ENCODE results near the gene TMED4.
"Not testable (repeated sequence)": the region's sequence is repeated elsewhere in the genome, so short reads cannot be mapped to it uniquely, and the experiment has no call there.

TMED4 gene

GRCh38 chr7:44607141-44608068, 25.4 kb upstream of the TMED4 start:
- DNase-seq: no peak

DNA sequence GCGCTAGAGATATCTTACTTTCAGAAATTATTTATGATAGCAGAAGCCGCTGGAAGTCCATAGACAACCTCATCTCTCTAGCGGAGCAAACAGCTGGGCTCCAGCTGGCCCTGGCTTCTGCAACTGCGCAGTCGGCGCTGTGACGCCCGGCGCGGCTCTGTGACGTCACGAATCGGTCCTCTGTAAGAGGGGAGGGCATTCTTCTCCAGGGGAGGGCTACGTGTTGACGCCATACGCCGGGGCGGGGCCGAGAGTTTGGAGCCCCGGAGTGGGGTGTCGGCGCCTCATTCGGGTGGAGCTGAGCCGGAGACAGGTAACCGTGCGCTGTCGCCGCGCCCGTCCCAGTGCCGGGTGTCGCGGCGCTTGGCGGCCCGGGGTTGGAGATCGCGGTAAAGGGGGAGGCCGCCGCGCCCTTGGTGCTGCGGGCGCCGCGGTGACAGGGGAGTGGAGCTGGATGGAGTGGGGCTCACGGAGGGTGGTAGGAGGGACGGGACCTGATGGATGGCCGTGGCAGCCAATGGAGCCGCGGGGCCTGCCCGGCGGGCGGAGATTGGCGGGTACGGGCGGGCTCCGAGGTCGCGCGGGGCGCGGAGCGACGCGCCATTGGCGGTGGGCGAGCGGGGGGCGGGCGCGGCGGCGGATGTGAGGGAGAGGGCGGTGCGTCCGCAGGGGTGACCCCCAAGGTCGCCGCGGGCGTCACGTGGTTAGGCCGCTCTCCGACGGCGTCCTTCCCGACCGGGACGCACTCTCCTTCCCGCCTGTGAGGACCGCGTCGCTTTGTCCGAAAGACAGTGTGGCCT, 24.5 kb upstream of the TMED4 start, which contains the start of gene OGDH:
OGDH (plus strand) TSS at position 287 of the 800 bp plus-strand sequence. CDS start 17,717 bp downstream, outside the sequence.
- DNase-seq: peak; percentile 100

GRCh38 chr7:44604941-44605340, 22.9 kb upstream of the TMED4 start:
- DNase-seq: no peak

GRCh38 chr7:44603193-44603592, 21.2 kb upstream of the TMED4 start:
- no peak for DNase-seq

DNA sequence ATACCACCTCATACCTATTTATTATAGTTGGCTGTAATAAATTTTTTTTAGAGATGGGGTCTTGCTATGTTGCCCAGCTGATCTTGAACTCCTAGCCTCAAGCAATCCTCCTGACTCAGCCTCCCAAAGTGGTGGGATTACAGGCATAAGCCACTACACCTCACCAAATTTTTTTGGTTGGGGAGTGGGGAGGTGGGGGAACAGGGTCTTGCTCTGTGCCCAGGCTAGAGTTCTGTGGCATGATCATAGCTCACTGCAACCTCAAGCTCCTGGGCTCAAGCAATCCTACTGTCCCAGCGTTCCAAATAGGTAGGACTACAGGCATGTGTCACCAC, 20.5 kb upstream of the TMED4 start:
- no peak for DNase-seq

DNA sequence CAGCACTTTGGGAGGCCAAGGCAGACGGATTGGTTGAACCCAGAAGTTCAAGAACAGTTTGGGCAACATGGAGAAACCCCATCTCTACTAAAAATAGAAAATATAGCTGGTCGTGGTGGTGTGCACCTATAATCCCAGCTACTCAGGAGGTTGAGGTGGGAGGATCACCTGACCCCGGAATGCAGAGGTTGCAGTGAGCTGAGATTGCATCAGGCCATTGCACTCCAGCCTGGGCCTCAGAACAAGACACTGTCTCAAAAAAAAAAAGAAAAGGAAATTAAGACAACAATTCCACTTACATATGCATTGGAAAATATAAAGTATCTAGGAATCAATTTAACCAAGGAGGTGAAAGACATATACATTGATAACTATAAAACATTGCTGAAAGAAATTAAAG, 17.2 kb upstream of the TMED4 start:
- DNase-seq: no peak

GRCh38 chr7:44597181-44597580, 15.2 kb upstream of the TMED4 start:
- DNase-seq: not testable (repeated sequence)

GRCh38 chr7:44595934-44596635, 14.1 kb upstream of the TMED4 start:
- no peak for DNase-seq

DNA sequence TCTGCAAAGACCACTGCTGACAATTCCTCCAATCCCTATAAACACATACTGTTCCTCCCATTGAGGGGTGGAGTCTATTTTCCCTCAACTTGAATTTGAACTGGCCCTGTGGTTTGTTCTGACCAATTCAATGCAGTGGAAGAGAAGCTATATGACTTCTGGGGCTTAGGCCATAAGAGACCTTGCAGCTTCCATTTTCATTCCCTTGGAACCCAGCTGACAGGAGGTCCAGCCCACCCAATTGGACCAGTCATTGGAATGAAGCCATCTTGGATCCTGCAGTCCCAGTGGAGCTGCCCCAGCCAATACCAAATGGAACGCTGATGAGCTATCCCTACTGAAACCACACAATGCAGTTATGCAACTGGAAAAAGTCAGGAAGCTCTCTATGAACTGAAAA, 8.9 kb upstream of the TMED4 start:
- DNase-seq: no peak

- DNase-seq: peak; percentile 23
Observed at GRCh38 chr7:44587843-44588711, 6.0 kb upstream of the TMED4 start.

GRCh38 chr7:44583146-44583865, 1.3 kb upstream of the TMED4 start:
- no peak for DNase-seq

DNA sequence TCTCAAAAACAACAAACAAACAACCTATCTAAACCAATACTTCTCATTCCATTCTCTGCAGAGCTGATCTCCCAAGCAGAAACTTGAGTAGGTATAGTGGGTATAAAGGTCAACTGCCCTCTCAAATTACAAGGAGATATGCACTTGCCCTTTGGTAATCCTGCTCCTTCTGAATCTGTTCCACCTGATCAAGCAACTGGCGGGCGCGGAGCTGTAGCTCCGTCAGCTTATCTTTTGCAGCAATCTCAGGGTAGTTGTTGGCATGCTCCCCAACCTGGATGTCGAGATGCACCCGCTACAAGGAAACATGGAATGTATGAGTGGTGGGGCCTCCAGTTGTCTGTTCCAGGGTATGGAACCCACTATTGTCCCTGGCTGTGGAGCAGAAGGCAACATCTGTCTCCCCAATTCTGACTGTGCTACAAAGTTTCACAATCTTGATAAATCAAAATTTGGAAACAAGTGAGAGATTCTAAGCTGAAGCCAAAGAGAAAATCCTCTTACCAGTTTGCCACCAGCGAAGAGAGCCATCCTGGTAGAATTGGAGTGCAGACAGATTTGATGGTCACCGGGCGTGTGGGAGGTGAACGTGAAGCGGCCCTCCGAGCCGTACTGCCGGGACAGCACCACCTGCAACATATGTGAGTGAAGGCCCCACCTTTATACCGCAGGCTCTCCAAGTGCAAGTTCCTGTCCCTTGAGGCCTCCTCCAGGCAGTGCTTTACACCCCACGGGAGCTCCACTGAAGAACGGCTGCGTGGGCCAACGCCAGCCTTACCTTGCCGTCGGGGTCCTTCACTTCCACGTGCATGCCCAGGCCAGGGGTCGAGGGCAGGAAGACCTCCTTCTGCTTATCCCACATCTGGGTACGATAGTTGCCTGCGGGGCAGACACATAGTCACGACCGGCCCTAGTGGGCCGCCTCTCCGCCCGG, 819 bp downstream of the TMED4 start:
- DNase-seq: no peak

GRCh38 chr7:44576228-44576627, 5.8 kb downstream of the TMED4 start:
- no peak for DNase-seq

DNA sequence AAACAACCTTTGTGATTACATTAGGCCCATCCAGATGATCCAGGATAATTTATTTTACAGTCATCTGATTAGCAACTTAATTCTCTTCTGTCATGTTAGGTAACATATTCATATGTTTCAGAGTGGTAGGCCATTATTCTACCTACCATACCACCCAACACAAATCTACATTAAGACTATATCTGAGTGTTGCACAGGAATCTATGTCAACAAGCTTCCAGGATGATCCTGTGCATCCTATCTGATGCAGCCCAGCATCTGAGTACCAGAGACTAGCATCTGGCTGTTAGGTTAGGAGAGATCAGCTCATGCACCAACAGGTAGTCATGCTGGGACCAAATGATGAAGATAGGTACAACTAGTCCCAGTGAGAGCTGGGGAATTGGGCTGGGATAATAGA, 7.0 kb downstream of the TMED4 start:
- no peak for DNase-seq

- DNase-seq: no peak
Observed at GRCh38 chr7:44574287-44574872, 7.7 kb downstream of the TMED4 start.

DNA sequence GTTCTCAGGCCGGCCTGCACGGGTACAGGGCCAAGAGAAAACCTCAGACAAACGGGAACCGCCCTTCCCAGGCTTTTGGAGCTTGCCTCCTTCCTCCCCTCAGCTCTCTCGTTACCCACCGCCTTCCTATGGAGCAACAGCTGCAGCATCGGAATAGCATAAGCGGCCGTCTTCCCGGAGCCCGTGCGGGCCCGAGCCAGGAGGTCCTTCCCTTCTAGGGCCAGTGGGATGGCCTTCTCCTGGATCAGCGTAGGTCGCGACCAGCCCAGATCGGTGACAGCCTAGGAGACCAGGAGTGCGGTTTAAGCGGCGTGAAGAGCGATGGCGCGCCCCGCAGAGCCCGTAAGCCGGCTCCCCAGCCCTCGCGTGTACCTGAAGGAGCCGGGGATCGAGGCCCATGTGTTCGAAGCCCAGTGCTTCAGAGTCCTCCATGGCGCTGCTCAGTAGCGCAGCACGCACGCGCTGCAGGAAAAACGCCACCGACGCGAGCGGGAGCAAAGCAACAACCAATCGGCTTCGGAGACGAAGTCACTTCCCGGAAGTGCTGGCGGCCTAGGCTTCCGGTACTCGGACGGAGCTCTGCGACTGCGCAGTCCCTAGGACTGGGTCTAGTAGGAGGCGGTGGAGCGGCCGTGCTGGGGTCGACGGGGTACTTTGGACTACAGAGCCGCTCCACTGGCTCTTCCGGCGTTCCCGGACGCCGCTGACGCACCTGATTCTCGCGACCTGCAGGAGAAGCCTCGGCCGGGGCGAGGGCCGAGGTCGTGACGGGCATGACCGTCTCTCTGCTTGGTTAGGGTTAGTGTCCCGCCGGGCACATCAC, 8.4 kb downstream of the TMED4 start, which contains the start of gene DDX56:
DDX56 (minus strand) TSS at position 445 of the 823 bp plus-strand sequence; CDS start at position 432, 13 bp downstream.
- peak; percentile 93 for DNase-seq

GRCh38 chr7:44572771-44573170, 9.3 kb downstream of the TMED4 start:
- DNase-seq: no peak

- no peak for DNase-seq
Observed at GRCh38 chr7:44569959-44570358, 12.1 kb downstream of the TMED4 start.

Data from retina (tissue), 1 donor.